Purkinje cell (primary cell): ENCODE data around the gene ASMTL. TPM values are rescaled to one million over a fixed set of nuclear protein-coding genes. Genes with fewer than 3 reads are reported as not detected.

ENCODE experiments used
- polyA plus RNA-seq: library from polyadenylated mRNA; unstranded; fragments of >200 nt; fragmentation: Nextera tagmentation; gene quantifications from 2 replicates; pipeline ENCODE4 v1.2.1, GENCODE V29; 2014

Gene ASMTL, protein sequence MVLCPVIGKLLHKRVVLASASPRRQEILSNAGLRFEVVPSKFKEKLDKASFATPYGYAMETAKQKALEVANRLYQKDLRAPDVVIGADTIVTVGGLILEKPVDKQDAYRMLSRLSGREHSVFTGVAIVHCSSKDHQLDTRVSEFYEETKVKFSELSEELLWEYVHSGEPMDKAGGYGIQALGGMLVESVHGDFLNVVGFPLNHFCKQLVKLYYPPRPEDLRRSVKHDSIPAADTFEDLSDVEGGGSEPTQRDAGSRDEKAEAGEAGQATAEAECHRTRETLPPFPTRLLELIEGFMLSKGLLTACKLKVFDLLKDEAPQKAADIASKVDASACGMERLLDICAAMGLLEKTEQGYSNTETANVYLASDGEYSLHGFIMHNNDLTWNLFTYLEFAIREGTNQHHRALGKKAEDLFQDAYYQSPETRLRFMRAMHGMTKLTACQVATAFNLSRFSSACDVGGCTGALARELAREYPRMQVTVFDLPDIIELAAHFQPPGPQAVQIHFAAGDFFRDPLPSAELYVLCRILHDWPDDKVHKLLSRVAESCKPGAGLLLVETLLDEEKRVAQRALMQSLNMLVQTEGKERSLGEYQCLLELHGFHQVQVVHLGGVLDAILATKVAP
- 14.4 and 15.2 TPM in 2 replicates for polyA plus RNA-seq

DNA sequence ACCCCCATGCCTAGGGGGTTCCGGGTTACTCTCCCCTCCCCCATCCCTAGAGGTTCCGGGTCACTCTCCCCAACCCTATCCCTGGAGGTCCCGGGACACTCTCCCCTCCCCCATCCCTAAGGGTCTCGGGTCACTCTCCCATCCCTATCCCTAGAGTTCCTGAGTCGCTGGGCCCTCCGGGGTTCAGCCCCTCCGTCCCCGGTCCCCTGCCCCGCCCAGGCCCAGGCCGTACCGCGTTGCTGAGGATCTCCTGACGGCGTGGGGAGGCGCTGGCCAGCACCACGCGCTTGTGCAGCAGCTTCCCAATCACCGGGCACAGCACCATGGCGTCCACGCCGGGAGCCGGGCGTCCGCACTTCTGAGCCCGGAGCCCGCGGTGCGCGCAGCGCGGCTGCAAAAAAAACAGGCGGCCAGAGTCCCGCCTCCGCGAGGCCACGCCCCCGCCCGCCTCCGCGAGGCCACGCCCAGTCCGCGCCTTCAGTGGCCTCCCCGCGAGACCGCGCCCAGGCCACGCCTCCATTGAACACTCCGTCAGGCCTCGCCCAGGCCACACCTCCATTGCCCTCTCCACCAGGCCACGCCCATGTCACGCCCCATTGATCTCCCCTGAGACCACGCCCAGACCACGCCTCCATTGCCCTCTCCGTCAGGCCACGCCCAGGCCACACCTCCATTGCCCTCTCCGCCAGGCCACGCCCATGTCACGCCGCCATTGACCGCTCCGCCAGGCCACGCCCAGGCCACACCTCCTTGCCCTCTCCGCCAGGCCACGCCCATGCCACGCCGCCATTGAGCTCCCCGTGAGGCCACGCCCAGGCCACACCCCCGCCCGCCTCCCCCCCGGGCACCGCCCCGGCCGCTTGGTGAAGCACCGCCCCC is at the start of gene ASMTL:
Gene ASMTL, minus strand, starts transcription at position 394 of the 879 bp plus-strand sequence. Its CDS starts 69 bp downstream, at position 325.

DNA sequence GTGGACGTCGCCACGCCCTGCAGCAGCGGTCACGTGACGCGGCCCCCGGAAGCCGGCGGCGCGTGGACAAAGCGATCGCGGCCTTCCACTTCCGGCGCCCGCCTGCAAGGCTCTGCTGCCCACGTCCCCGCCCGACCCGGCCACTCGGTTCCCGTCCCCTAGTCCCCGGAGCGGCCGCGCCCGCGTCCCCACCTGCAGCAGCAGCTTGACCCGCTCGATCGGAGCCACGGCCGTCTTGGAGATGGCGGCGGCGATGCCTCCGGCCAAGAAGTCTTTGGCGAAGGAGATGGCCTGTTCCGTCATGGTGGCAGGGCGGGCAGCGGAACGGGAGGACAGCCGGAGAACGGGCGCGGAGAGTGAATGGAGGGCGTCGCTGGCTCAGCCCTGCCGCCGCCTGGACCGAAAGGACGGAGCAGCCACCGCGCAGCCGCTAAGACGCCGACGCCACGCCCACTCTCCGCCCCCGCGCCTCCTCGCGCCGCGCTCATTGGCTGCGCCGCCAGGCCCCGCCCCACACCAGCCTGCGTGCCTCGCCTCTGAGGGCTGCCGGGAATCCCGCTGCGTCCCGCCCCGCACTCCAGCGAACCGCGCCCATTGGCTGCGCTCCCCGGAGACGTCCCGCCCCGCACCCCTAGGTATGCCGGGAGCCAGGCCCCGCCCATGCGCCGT is 60.9 kb downstream of the ASMTL start, which contains the start of gene SLC25A6:
Gene SLC25A6, minus strand, starts transcription at position 407 of the 669 bp plus-strand sequence. Its CDS starts 104 bp downstream, at position 303.

Other genes starting within 250 kb of the ASMTL start
- not detected in 2 replicates for gene CRLF2, start 240.3 kb downstream of the ASMTL start, polyA plus RNA-seq
- gene CSF2RA, start 184.1 kb downstream of the ASMTL start, polyA plus RNA-seq = 2.3 TPM in 1 of 2 replicates, not detected in the other
- gene IL3RA, start 116.1 kb downstream of the ASMTL start, polyA plus RNA-seq = 1.1 TPM in 1 of 2 replicates, not detected in the other
- 50.3 and 53.0 TPM in 2 replicates for gene SLC25A6, start 60.8 kb downstream of the ASMTL start, polyA plus RNA-seq
- gene P2RY8, start 84.3 kb upstream of the ASMTL start, polyA plus RNA-seq = not detected in 2 replicates
- 3.3 and 5.0 TPM in 2 replicates for gene AKAP17A, start 138.7 kb upstream of the ASMTL start, polyA plus RNA-seq
- gene ASMT, start 162.2 kb upstream of the ASMTL start, polyA plus RNA-seq = not detected in 2 replicates